Lower leg skin (tissue), 3 donors: Measurements from ENCODE around the gene DNAJC17.

Experiments
- POLR2A ChIP-seq, 2 donors: fragments of 450-650 bp; IDR thresholded peaks; one replicate each; pipeline ENCODE4 v1.6.1; 2016 to 2017; ENCODE audit warnings: antibody characterized with exemption in 2 of 2, mild to moderate bottlenecking in 1 of 2, moderate library complexity in 1 of 2
- TF ChIP-seq, protein P1 (sequence below), 3 donors: fragments of 450-650 bp; IDR thresholded peaks; one replicate each; pipeline ENCODE4 v1.5.1; 2016; ENCODE audit warnings: antibody characterized with exemption in 3 of 3, mild to moderate bottlenecking in 3 of 3, moderate library complexity in 2 of 3

GRCh38 chr15:40776537-40777141, 30.6 kb downstream of the DNAJC17 start:
- TF ChIP-seq, protein P1, sequence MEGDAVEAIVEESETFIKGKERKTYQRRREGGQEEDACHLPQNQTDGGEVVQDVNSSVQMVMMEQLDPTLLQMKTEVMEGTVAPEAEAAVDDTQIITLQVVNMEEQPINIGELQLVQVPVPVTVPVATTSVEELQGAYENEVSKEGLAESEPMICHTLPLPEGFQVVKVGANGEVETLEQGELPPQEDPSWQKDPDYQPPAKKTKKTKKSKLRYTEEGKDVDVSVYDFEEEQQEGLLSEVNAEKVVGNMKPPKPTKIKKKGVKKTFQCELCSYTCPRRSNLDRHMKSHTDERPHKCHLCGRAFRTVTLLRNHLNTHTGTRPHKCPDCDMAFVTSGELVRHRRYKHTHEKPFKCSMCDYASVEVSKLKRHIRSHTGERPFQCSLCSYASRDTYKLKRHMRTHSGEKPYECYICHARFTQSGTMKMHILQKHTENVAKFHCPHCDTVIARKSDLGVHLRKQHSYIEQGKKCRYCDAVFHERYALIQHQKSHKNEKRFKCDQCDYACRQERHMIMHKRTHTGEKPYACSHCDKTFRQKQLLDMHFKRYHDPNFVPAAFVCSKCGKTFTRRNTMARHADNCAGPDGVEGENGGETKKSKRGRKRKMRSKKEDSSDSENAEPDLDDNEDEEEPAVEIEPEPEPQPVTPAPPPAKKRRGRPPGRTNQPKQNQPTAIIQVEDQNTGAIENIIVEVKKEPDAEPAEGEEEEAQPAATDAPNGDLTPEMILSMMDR (IDR thresholded peaks at IDR 0.05) = no peak
- TF ChIP-seq POLR2A (IDR thresholded peaks at IDR 0.05) = no peak
